Mucosa of descending colon (tissue), 3 donors: ENCODE data around the gene GSG1L. TPM values are rescaled to one million over a fixed set of nuclear protein-coding genes. Genes with fewer than 3 reads are reported as not detected.

Experiments
- ATAC-seq: fragments of 200-7000 bp; cut with Tn5 transposase; one replicate; pipeline ENCODE4 v1.9.1; 2020; ENCODE audit warnings: mild to moderate bottlenecking, moderate library complexity
- DNase-seq, 3 donors: peaks; one replicate each; pipeline ENCODE4 v3.0.0-alpha.2; 2020
- H3K36me3 ChIP-seq: fragments of 200-600 bp; one replicate; pipeline ENCODE4 v1.8.0; 2021; ENCODE audit warnings: low read depth, mild to moderate bottlenecking
- H3K4me1 ChIP-seq: fragments of 200-600 bp; one replicate; pipeline ENCODE4 v1.8.0; 2021; ENCODE audit warnings: low read depth, mild to moderate bottlenecking
- H3K4me3 ChIP-seq: fragments of 200-600 bp; one replicate; pipeline ENCODE4 v1.8.0; 2021; ENCODE audit warnings: mild to moderate bottlenecking
- H3K9me3 ChIP-seq: fragments of 200-600 bp; one replicate; pipeline ENCODE4 v1.8.0; 2021; ENCODE audit warnings: mild to moderate bottlenecking
- CTCF ChIP-seq: fragments of 200-600 bp; IDR thresholded peaks from one replicate; pipeline ENCODE4 v1.8.0; 2022; ENCODE audit warnings: antibody characterized with exemption, mild to moderate bottlenecking
- intact Hi-C, 2 donors: fragments of 100-400 bp; cut with DNase I in 1 of 2; cut with micrococcal nuclease in 1 of 2; formaldehyde crosslinking; loops; one replicate each; pipeline versions ENCODE4 v1.11.0 to v1.11.1; 2022; cut with DNase I, micrococcal nuclease
- total RNA-seq, 3 donors: library from RNA; stranded (reverse); fragmentation: NEBNext Ultra II Directional in 2 of 3; extraction: Animal tissue kit (Norgen Biotek cat#: 25700) in 2 of 3; gene quantifications; one replicate each; pipeline versions ENCODE4 v1.2.1 to v1.2.4, GENCODE V29; 2021 to 2023
- donor health status: DM: no; HTN: no; CAD: no; lungs with moderate emphysema.
- donor health status: DM: no; HTN: no; CAD: no.
- donor health status: DM: no; HTN: yes; CAD: no.

GSG1L gene
- total RNA-seq, 3 donors from 2014 or later = 0.46 to 1.2 TPM; not detected in 1

GRCh38 chr16:27751233-27751632 lies 312.3 kb downstream of the GSG1L start:
- no peaks in the 10 kb centered on the region for H3K36me3 ChIP-seq
- H3K9me3 ChIP-seq = no peaks in the 10 kb centered on the region
- DNase-seq (no peak), ATAC-seq (no peak)
- intact Hi-C loops = no loop called here
- peaks cover 4% of the 10 kb centered on the region for H3K4me1 ChIP-seq
- H3K4me3 ChIP-seq = no peak overlapping the region
- no peak for TF ChIP-seq CTCF

- Histone ChIP-seq H3K4me1 (peaks cover 4% of the 10 kb centered on the region), H3K4me3 (no peak overlapping the region), H3K36me3 (no peaks in the 10 kb centered on the region), H3K9me3 (no peaks in the 10 kb centered on the region)
- intact Hi-C loops = no loop called here
- peak in 1 of 3 donors; percentile 30 for DNase-seq
- no peak for TF ChIP-seq CTCF
- ATAC-seq = no peak
These were observed 313.6 kb downstream of the GSG1L start for GRCh38 chr16:27749946-27750345.

- Histone ChIP-seq H3K4me1 (peaks cover 4% of the 10 kb centered on the region), H3K4me3 (no peak overlapping the region), H3K9me3 (no peaks in the 10 kb centered on the region), H3K36me3 (no peaks in the 10 kb centered on the region)
- DNase-seq = peak in 2 of 3 donors; percentile 33 to 50
- intact Hi-C loops = no loop called here
- ATAC-seq = no peak
- TF ChIP-seq CTCF = no peak
These were observed 314.0 kb downstream of the GSG1L start for GRCh38 chr16:27749547-27749875.

- intact Hi-C loops = no loop called here
- peaks cover 4% of the 10 kb centered on the region for H3K4me1 ChIP-seq
- H3K36me3 ChIP-seq = no peaks in the 10 kb centered on the region
- ATAC-seq (peak; percentile 96), DNase-seq (peak; percentile 69 to 82 (median 72))
- TF ChIP-seq CTCF = peak; percentile 17
- H3K4me3 ChIP-seq = no peak overlapping the region
- no peaks in the 10 kb centered on the region for H3K9me3 ChIP-seq
These were observed 314.5 kb downstream of the GSG1L start for GRCh38 chr16:27748868-27749546.

GRCh38 chr16:27747946-27748345 lies 315.6 kb downstream of the GSG1L start:
- ATAC-seq (no peak), DNase-seq (no peak)
- peaks cover 4% of the 10 kb centered on the region for H3K4me1 ChIP-seq
- no peaks in the 10 kb centered on the region for H3K36me3 ChIP-seq
- H3K9me3 ChIP-seq = no peaks in the 10 kb centered on the region
- no peak for TF ChIP-seq CTCF
- intact Hi-C loops = no loop called here
- H3K4me3 ChIP-seq = no peak overlapping the region
